GM19023 (cell line): ENCODE data around the gene C8G.

Experiments used
- ATAC-seq: cut with Tn5 transposase; IDR thresholded peaks from one replicate; pipeline ENCODE4 v1.9.1; 2021; ENCODE audit warnings: mild to moderate bottlenecking, moderate library complexity; ENCODE audit not compliant: unreplicated experiment

Gene C8G

GRCh38 chr9:136964833-136965422 is 19.9 kb downstream of the C8G start:
- ATAC-seq, result no peak

- no peak for ATAC-seq
Observed at GRCh38 chr9:136965771-136966484, 20.9 kb downstream of the C8G start.

- ATAC-seq, result no peak
Observed at GRCh38 chr9:136968333-136969127, 23.5 kb downstream of the C8G start.

GRCh38 chr9:136969150-136969549 is 24.1 kb downstream of the C8G start:
- ATAC-seq, result no peak

GRCh38 chr9:136969774-136970173 is 24.7 kb downstream of the C8G start:
- no peak for ATAC-seq

GRCh38 chr9:136970361-136970760 is 25.3 kb downstream of the C8G start:
- no peak for ATAC-seq

DNA sequence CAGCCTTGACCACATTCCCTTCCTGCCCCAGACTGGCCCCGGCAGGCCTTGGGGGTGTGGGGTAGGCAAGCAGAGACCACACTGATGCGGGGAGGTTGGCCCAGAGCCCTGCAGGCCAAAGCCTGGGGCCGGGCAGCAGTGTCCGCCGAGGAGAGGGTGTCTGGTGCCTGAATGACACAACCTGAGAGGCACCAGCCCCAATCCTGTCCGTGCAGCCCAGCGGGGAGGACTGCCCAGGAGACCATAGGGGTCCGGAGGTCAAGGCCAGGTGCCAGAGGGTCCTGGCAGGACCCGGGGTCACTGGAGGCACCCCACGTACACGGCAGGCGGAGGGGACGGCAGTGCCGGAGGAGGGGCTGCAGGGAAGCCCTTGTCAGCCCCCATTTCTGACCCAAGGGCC is 26.7 kb downstream of the C8G start:
- no peak for ATAC-seq

- no peak for ATAC-seq
Observed at GRCh38 chr9:136972335-136972734, 27.3 kb downstream of the C8G start.

DNA sequence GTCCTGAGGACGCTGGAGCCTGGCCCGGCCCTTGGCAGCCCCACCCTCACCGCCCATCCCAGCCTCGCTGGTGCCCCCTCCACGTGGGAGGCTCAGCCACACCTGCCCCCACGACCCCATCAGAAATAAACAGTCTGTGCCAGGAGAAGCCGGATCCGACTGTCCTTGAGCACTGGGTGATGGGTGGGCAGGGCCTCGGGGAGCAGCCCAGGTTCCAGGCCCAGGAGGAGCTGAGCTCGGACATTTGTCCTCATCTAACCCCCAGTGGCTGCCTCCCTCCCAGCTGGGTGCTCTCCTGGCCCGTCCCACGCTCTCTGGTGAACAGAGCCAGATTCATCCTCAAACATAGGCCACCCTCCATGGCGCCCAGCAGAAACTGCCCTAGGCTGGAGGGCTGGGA is 27.7 kb downstream of the C8G start:
- ATAC-seq, result no peak

DNA sequence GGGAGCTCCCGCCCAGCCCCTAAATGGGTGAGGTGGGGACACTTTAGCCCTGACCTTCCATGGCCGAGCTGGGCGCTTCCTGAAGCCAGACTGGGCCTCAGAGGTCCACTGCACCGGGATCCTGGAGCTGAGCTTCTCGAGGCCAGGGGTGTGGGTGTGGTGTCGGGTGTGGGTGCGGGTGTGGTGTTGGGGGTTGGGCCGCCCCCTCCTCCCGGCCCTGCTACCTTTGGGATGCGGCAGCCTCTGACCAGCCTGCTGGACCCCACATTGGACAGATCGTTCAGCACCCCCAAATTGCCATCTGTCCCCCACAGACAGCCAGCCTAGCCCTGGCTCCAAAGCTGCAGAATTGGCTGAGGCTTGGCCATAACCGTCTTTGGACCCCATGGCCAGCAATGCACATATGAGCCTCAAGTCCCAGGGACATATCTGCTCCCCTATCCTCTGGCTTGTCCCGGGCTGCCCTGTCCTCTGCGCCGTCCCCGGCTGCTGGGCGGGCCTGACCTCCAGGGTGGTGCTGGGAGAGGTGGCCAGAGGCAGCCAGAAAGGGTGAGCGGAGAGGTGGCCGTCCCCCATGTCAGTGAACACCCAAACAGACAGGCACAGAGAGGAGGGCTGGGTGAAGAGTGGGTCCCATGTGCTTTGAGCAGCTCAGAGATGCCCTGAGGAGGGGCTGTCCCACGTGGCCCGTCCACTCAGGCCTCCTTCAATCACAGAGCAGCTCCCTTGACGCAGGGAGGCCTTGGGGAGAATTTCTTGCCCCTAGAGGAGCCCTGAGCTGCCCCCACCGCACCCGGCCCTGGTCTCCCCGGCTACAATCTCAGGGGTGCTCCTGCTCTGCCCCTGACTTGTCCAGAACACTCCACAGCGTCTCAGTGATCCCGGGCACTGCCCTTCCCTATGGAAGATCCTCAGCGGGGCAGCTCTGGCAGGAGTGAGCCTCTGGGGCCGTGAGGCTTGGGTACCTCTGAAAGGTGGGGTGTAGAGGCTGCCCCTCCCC is 28.9 kb downstream of the C8G start:
- ATAC-seq, result no peak

DNA sequence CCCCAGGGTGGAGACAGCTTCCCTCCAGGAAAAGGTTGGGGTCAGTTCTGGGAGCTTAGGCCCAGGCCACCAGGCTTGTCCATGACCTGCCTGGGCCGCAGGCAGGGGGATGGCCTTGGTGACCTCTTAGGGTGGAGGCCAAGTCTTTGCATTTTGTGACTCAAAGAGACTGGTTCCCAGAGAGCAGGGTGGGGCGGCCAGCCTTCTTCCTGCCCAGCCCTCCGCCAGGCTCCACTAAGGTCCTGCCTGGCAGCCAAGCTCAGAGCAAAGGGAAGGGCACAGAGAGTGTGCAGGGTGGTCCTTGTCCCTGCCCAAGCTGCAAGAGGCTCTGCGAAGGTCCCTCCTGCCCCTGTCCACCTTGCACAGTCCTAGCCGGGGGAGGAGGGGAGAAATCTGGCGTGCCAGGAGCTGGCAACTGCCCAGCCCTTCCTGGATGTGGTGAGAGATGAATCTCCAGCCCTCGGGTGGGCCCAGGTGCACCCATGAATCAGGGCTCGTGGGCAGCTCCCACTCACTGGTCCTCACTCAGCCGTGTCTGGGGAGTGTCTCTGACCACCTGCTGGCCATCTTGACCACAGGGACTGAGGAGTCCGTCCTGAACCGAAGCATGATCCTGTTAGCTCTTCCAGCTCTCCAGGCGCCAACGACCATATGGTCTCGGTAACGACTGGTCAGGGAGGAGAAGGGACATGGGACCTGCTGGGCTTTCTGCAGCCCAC is 29.9 kb downstream of the C8G start:
- no peak for ATAC-seq

GRCh38 chr9:136975644-136976043 is 30.6 kb downstream of the C8G start:
- no peak for ATAC-seq

DNA sequence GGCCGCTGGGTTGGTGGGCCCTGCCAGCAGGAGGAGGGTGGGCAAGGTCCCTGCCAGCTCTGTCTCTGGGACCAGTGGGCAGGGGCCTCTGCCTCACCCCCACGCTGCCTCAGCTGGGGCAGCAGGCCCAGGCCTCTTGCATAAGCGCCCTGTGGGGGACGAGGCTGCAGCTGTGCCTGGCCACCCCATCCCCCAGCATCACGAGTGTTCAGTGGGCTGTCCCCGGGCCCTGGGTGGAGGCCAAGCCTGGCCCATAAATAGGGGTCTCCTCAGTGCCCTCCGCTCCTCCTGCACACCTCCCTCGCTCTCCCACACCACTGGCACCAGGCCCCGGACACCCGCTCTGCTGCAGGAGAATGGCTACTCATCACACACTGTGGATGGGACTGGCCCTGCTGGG is 32.2 kb downstream of the C8G start, which contains the start of gene PTGDS:
Gene PTGDS, plus strand, starts transcription at position 282 of the 400 bp plus-strand sequence. Its CDS starts 75 bp downstream, at position 357.
- ATAC-seq, result no peak

DNA sequence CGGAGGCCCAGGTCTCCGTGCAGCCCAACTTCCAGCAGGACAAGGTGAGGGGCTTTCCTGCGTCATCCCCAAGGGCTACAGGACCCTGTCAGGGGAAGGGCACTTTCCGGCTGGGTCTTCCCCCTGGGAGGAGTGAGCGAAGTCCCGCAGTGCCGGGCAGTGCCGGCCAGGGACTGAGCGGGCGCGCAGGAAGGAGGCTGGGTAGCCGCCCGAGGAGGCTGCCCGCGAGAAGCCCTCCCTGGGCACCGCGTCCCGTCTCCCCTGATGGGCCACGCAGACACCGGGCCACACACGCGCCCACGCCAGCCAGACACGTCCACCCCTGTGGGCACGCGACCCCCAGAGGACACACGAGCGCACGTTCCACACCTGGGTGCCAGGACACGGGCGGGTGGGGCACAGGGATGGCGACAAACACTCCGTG is 32.6 kb downstream of the C8G start:
- no peak for ATAC-seq

GRCh38 chr9:136978073-136978864 is 33.2 kb downstream of the C8G start:
- no peak for ATAC-seq

DNA sequence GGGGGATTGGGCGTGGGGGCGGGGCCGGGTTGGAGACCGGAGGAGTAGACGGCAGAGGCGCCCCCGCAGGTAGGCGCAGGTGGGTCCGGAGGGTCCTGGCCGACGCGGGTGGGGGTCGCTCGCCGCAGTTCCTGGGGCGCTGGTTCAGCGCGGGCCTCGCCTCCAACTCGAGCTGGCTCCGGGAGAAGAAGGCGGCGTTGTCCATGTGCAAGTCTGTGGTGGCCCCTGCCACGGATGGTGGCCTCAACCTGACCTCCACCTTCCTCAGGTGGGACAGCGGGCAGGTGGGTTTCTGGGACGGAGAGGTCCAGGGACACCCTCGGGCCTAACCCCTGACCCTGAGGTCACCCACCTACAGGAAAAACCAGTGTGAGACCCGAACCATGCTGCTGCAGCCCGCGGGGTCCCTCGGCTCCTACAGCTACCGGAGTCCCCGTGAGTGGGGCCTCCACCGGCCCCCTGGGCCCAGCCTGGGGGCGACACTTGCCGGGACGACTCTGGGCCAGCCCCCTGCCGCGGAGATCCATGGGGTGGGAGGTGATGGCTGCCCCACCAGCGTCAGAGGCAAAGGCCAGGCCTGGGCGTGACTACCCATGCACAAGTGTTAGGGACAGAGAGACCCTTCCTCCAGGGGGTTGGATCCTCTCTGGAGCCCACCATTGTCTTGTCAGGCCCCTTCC is 34.0 kb downstream of the C8G start:
- ATAC-seq, result no peak

GRCh38 chr9:136979769-136980587 is 34.9 kb downstream of the C8G start:
- ATAC-seq, result no peak
